Measurements from ENCODE around the gene LARP4. TPM values are rescaled to one million over a fixed set of nuclear protein-coding genes. Genes with fewer than 3 reads are reported as not detected.
"Not testable (repeated sequence)": the region's sequence is repeated elsewhere in the genome, so short reads cannot be mapped to it uniquely, and the experiment has no call there.

Gene LARP4
- polyA plus RNA-seq (ENCODE audit: low read depth in 6 of 6): 10 to 100 TPM; 16.1 to 32.6 (median 20.3) TPM

DNA sequence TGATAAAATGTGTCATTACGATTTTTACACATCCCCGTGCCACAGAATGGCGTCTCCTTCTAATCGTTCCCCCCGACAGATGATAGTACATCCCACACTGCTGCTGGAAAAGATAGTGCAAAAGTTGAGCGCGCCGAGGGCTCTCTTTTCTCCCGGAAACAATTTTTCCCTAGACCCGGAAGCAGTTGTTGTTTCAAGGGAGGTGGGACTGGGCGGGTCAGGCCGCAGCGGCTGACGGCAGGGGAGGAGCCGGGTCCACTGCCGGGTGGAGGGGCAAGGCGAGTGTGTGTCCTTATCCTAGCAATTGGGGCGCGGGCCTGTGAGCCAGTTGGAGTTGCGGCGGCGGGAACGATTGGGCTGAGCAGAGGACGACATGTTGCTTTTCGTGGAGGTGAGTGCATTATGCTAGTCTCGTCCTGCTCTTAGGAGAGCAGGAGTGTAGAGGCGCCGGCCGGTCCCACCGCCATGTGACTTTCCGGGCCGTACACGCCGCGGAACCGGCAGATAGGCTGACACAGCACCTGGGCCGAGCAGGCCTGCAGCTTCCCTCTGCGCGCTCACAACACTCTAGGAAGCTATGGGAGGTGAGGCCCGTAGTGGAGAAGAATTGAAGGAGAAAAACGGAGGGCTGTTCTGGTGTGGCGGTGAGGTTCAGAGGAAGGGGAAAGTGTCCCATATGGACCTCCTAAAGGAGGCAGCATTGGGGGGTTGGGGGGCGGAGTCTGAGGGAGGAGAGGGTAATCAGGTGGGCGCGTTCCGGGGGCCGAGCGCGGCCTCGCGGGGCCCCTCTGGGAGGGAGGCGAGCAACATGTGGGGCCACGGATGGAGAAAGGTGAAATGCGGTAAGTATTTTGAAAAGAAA, at the start of gene LARP4:
Gene LARP4, plus strand, starts transcription at position 248 of the 862 bp plus-strand sequence. Its CDS starts 126 bp downstream, at position 374.
- H3K27me3 Mint-ChIP-seq: peaks cover 10 to 28% (median 25%) of the 10 kb centered on the region in 3 donors
- no peaks in the 10 kb centered on the region for H3K36me3 Mint-ChIP-seq
- peak; percentile 86 for DNase-seq
- peaks cover 0 to 3% (median 0%) of the 10 kb centered on the region in 7 donors for H3K9me3 Mint-ChIP-seq
- H3K4me3 Mint-ChIP-seq: peak within 1 kb of the TSS; percentile 95 to 100 (median 99)
- H3K27ac Mint-ChIP-seq: peak within 1 kb of the TSS; percentile 91 to 99 (median 96)
- peaks cover 19 to 39% (median 29%) of the 10 kb centered on the region in 3 donors for H3K4me1 Mint-ChIP-seq
- peak; percentile 92 to 93 for ATAC-seq (ENCODE audit: low read depth in 2 of 2)

DNA sequence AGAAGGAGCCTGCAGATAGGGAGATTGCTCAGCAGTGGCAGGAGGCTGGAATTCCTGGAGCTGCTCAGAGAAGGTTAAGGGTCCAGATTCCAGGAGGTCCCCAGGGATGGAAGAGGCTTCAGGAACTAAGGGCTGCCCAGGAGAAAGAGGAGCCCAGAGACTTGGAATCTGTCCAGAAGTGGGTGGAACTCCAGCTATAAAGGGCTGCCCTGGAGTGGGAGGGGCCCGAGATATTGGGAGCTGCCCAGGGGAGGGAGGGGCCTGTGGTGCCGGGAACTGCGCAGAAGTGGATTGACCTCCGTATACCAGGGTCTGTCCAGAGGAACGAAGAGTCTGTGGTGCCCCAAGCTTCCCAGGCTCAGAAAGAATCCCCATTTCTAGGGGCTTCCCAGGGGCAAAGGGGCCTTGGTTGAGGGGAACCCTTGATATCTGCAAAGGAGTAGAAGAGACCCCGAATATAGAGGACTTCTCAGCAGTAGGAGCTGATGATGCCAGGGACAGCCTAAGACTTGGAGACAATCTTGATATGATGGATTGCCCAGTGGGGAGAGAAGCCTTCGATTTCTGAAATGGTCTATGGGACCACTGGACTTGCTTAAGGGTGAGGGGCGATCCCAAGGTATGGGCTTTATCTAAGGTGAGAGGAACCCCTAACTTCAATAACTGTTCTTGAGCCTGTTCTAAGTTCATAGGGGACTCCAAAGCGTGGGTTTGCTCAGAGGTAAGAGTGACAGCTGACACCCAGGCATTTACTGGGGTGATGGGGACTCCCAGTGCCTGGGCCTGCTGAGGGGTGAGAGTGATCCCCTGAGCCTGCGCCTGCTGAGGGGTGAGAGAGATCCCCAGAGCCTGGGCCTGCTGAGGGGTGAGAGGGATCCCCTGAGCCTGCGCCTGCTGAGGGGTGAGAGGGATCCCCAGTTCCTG, 49.3 kb upstream of the LARP4 start:
- no peak for ATAC-seq (ENCODE audit: low read depth in 2 of 2)
- H3K4me3 Mint-ChIP-seq: no peak overlapping the region
- peaks cover 0 to 3% (median 0%) of the 10 kb centered on the region in 3 donors for H3K27me3 Mint-ChIP-seq

DNA sequence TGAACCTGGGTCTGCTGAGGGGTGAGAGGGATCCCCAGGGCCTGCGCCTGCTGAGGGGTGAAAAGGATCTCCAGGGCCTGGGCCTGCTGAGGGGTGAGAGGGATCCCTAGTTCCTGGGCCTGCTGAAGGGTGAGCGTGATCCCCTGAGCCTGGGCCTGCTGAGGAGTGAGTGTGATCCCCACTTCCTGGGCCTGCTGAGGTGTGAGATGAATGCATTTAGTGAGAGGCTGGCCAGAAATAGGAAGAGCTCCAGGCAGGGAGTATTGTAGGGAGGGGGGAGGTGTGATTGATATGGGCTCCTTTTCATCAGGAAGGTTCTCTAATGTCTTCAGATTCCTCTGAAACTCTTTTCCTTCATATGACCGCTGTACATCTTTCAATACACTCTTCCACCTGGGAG, 47.3 kb upstream of the LARP4 start:
- H3K9me3 Mint-ChIP-seq: no peaks in the 10 kb centered on the region
- no peak overlapping the region for H3K27ac Mint-ChIP-seq
- ATAC-seq (ENCODE audit: low read depth in 2 of 2) (no peak), DNase-seq (no peak)
- H3K4me3 Mint-ChIP-seq: no peak overlapping the region
- no peaks in the 10 kb centered on the region for H3K27me3 Mint-ChIP-seq
- H3K36me3 Mint-ChIP-seq: no peaks in the 10 kb centered on the region
- H3K4me1 Mint-ChIP-seq: no peaks in the 10 kb centered on the region

More for the DNA sequence above, 49.3 kb upstream of the LARP4 start:
- Mint-ChIP-seq H3K9me3 (no peaks in the 10 kb centered on the region), H3K4me1 (no peaks in the 10 kb centered on the region), H3K36me3 (no peaks in the 10 kb centered on the region), H3K27ac (peak overlapping the region in 5 of 6 donors; percentile 27 to 74 (median 47))
- DNase-seq: no peak

DNA sequence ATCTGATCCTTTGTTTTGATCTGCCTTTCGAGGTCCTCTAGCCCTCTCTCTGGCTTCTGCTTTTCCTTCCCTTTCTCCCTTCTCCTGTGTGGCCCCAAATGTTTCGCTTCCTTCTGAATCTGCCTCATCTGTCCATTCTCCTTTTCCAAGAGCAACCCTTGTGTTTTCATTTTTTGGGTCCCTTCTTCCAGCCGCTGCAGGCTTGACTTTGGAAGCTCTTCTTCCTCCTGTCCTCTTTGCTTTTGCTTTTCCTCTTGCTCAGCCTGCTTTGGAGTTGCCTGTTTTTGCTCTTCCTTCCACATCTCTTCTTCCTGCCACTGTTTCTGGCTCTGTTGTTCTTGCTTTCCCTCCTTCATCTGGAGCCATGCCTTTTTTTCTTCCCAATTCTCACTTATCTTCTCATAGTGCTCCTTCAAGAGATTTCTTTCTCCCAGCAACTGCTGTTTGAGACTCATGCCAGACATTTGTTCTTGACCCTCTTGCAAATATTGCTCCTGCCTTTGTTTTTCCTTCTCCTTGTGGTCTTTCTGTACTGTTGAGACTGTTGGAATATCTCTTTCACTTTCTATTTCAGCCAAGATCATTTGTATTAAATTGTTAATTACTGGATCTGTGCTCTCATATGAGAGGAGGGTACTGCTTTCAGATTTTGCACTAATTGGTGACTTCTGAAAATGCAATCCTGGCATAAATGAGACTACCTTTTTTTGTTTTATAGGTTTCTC, 46.7 kb upstream of the LARP4 start:
- Mint-ChIP-seq H3K4me3 (no peak overlapping the region), H3K27ac (no peak overlapping the region), H3K27me3 (no peaks in the 10 kb centered on the region), H3K9me3 (no peaks in the 10 kb centered on the region), H3K36me3 (no peaks in the 10 kb centered on the region), H3K4me1 (no peaks in the 10 kb centered on the region)
- no peak for ATAC-seq (ENCODE audit: low read depth in 2 of 2)
- no peak for DNase-seq

DNA sequence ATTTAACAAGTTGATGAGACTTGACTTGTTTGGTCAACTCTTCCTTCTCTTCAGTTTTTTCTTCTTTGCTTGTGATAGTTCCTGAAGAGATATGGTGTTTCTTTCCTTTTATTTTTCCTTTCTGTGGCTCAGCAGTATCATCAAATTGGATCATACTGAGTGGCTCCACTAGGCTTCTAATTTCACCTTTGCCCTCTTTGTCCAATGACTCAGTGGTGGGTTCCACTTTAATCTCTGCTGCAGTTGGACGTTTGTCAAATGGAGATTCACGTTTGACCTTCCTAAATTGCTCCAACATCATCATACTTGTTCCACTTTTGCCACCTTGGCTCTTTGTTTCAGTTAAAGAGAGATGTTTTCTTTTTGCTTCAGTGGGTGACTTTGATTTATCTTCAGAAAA, 45.8 kb upstream of the LARP4 start:
- H3K27ac Mint-ChIP-seq: no peak overlapping the region
- ATAC-seq (ENCODE audit: low read depth in 2 of 2): no peak
- no peaks in the 10 kb centered on the region for H3K27me3 Mint-ChIP-seq
- no peaks in the 10 kb centered on the region for H3K9me3 Mint-ChIP-seq
- no peaks in the 10 kb centered on the region for H3K4me1 Mint-ChIP-seq
- no peak overlapping the region for H3K4me3 Mint-ChIP-seq
- no peak for DNase-seq
- H3K36me3 Mint-ChIP-seq: no peaks in the 10 kb centered on the region

DNA sequence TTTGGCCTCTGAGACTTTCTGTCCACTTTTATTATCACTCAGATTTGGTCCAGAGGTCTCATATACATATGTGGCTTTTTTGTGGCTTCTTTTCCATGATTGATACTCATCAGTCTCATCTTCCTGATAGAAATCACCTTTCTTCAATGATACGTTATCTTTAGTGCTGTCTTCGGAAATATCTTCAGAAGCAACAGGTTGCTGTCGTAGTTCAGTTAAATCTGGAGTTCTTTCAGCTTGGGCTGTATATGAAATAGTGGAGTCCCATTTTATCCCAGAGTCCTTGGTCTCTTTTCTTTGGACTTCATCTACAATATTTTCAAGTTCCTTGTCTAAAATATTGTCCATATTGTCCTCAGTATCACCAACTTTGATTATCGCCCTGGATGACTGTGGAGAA, 45.3 kb upstream of the LARP4 start:
- H3K27ac Mint-ChIP-seq: no peak overlapping the region
- H3K36me3 Mint-ChIP-seq: no peaks in the 10 kb centered on the region
- ATAC-seq (ENCODE audit: low read depth in 2 of 2): no peak
- H3K9me3 Mint-ChIP-seq: no peaks in the 10 kb centered on the region
- H3K4me1 Mint-ChIP-seq: no peaks in the 10 kb centered on the region
- no peaks in the 10 kb centered on the region for H3K27me3 Mint-ChIP-seq
- no peak for DNase-seq
- no peak overlapping the region for H3K4me3 Mint-ChIP-seq

DNA sequence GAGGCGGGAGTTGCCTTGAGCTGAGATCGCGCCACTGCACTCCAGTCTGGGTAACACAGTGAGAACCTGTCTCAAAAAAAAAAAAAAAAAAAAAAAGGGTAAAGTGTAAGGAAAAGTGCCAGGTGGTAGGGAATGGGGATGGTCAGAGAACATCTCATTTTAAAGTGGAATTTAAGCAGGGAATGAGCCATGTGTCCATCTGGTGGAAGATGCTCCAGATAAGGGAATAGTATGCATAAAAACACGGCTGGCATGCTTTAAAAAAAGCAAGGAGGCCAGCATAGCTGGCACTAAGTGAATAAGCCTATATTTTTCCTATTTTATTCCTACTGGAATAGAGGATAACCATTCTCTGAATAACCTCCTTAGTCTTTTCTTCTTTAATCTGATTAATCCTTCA, 38.0 kb upstream of the LARP4 start:
- no peaks in the 10 kb centered on the region for H3K27me3 Mint-ChIP-seq
- ATAC-seq (ENCODE audit: low read depth in 2 of 2) (no peak), DNase-seq (no peak)
- no peaks in the 10 kb centered on the region for H3K36me3 Mint-ChIP-seq
- H3K27ac Mint-ChIP-seq: no peak overlapping the region
- H3K4me3 Mint-ChIP-seq: no peak overlapping the region
- peaks cover 0 to 2% (median 0%) of the 10 kb centered on the region in 7 donors for H3K9me3 Mint-ChIP-seq
- H3K4me1 Mint-ChIP-seq: no peaks in the 10 kb centered on the region

DNA sequence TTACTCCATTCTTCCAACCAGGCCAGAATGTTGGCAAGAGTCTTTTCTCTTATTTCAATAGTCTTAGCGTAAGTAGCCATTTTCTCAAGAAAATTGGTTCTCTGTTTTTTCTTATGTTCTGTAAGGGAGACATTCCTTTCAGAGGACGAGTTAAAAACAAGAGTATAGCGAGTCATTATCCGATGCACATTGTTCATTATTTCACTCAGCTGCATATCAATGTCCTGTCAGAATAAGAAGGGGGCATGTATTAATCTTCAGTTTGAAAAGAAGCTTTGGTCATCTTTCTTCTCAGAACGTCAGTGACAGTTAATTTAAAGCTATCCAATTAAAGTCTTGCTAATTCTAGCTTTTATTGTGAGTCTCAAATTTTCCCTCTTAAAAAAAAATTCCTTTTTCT, 37.5 kb upstream of the LARP4 start:
- H3K4me3 Mint-ChIP-seq: no peak overlapping the region
- peaks cover 0 to 2% (median 0%) of the 10 kb centered on the region in 7 donors for H3K9me3 Mint-ChIP-seq
- H3K27ac Mint-ChIP-seq: no peak overlapping the region
- no peak for DNase-seq
- H3K4me1 Mint-ChIP-seq: no peaks in the 10 kb centered on the region
- no peaks in the 10 kb centered on the region for H3K36me3 Mint-ChIP-seq
- no peak for ATAC-seq (ENCODE audit: low read depth in 2 of 2)
- no peaks in the 10 kb centered on the region for H3K27me3 Mint-ChIP-seq

DNA sequence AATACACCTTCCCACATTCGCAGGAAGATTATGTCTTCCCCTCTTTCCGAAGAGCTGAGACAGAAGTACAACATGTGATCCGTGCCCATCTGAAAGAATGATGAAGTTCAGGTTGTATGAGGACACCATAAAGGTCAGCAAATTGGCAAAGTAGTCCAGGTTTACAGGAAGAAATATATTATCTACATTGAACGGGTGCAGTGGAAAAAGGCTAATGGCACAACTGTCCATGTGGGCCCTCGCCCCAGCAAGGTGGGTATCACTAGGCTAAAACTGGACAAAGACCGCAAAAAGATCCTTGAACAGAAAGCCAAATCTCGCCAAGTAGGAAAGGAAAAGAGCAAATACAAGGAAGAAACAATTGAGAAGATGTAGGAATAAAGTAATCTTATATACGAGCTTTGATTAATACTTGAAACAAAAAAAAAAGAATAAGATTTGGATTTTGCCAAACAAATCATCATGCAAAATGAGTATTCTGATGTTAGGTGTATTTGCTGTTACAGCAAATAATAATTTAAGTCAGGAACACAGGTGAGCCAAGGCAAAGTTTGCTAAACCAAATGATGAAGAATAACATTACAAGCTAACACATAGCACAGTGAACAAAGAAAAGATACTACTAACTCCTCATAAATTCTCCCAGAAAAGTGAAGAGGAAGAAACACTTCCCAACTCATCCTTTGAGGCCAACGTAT, 34.8 kb upstream of the LARP4 start:
- Mint-ChIP-seq H3K9me3 (peaks cover 0 to 2% (median 0%) of the 10 kb centered on the region in 7 donors), H3K27ac (no peak overlapping the region), H3K36me3 (no peaks in the 10 kb centered on the region), H3K27me3 (no peaks in the 10 kb centered on the region), H3K4me1 (no peaks in the 10 kb centered on the region), H3K4me3 (peak overlapping the region in 1 of 8 donors; percentile 24)
- no peak for DNase-seq
- ATAC-seq (ENCODE audit: low read depth in 2 of 2): no peak

DNA sequence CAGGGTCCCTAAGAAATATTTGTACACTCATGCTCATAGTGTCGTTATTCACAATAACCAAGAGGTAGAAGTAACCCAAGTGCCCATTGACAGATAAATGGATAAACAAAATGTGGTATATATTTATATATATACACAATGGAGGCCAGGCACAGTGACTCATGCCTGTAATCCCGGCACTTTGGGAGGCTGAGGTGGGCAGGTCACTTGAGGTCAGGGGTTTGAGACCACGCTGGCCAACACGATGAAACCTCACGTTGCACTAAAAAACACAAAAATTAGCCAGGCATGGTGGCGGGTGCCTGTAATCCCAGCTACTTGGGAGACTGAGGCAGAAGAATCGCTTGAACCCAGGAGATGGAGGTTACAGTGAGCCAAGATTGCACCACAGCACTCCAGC, 30.0 kb upstream of the LARP4 start:
- H3K36me3 Mint-ChIP-seq; H3K27ac Mint-ChIP-seq; H3K4me1 Mint-ChIP-seq; ATAC-seq (ENCODE audit: low read depth in 2 of 2); DNase-seq; H3K4me3 Mint-ChIP-seq; H3K9me3 Mint-ChIP-seq; H3K27me3 Mint-ChIP-seq: not testable (repeated sequence)

DNA sequence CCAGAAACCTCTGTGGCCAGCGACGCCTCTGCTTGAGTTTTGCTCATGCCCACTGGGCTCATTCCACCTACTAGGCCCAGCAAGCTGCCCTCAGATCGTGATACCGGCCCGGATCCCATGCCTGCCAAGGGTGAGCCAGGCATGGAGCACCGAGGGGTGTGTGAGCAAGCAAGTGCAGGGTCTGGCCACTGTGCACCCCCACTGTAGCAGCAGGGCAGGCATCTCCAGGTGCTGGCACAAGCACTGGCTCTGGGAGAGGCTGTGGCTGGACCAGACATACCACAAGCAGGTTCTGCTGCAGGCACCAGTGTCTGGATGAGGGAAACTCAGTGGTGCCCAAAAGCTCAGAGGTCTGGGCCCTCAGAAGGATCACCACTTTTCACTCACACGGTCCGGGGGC, 24.9 kb upstream of the LARP4 start:
- no peaks in the 10 kb centered on the region for H3K27me3 Mint-ChIP-seq
- ATAC-seq (ENCODE audit: low read depth in 2 of 2) (no peak), DNase-seq (no peak)
- no peaks in the 10 kb centered on the region for H3K36me3 Mint-ChIP-seq
- H3K4me1 Mint-ChIP-seq: no peaks in the 10 kb centered on the region
- H3K9me3 Mint-ChIP-seq: peaks cover 0 to 3% (median 0%) of the 10 kb centered on the region in 7 donors
- no peak overlapping the region for H3K4me3 Mint-ChIP-seq
- H3K27ac Mint-ChIP-seq: no peak overlapping the region

DNA sequence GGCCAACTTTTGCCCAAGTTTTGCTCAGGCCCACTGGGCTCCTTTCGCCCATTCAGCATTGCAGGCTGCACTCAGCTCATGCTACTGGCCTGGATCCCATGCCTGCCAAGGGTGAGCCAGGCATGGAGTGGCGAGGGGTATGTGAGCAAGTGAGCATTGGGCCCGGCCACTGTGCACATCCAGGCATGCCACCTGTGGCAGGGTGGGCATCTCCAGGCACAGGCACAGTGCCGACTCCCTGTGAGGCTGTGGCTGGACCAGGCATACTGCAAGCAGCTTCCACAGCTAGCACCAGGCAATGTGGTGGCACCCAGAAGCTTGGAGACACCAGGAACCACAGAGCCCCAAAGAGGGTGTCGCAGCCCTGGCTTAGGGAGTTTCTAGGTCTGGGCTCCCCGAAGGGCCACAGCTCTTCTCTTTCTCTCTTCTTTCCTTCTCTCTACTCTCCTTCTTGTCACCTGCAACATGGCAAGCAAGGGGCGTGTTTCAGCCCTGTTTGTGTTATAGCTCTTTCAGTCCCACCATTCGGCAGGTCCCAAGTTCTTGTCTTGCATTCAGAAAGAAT, 19.8 kb upstream of the LARP4 start:
- Mint-ChIP-seq H3K36me3 (no peaks in the 10 kb centered on the region), H3K27me3 (no peaks in the 10 kb centered on the region), H3K4me3 (no peak overlapping the region), H3K27ac (no peak overlapping the region), H3K4me1 (peaks cover 3 to 7% (median 7%) of the 10 kb centered on the region in 3 donors), H3K9me3 (no peaks in the 10 kb centered on the region)
- no peak for ATAC-seq (ENCODE audit: low read depth in 2 of 2)
- no peak for DNase-seq
